GM23338 (cell line): Measurements from ENCODE around the gene ARL2. TPM values are rescaled to one million over a fixed set of nuclear protein-coding genes. Genes with fewer than 3 reads are reported as not detected.

Experiments
- ATAC-seq: fragments of 200-7000 bp; cut with Tn5 transposase; 3 replicates; pipeline ENCODE4 v1.9.1; 2020
- DNase-seq: peaks from one replicate; pipeline ENCODE4 v3.0.0-alpha.2; 2015; ENCODE audit warnings: low spot score
- H2AFZ ChIP-seq: fragments of 200-600 bp; sonication (generic); 2 replicates; pipeline ENCODE4 v1.8.0; 2016; ENCODE audit warnings: antibody characterized with exemption, mild to moderate bottlenecking, moderate library complexity
- H3F3A ChIP-seq: fragments of 200-600 bp; sonication (generic); replicated peaks from 2 replicates; pipeline ENCODE4 v1.8.0; 2017; ENCODE audit warnings: antibody characterized with exemption, mixed run types, low read depth
- H3K27ac ChIP-seq: fragments of 200-600 bp; sonication (generic); 2 replicates; pipeline ENCODE4 v1.6.1; 2016; ENCODE audit warnings: low read depth
- H3K27me3 ChIP-seq: fragments of 200-600 bp; sonication (generic); 2 replicates; pipeline ENCODE4 v1.8.0; 2016; ENCODE audit warnings: mild to moderate bottlenecking, mixed run types, moderate library complexity; ENCODE audit not compliant: insufficient read depth
- H3K36me3 ChIP-seq: fragments of 200-600 bp; sonication (generic); 2 replicates; pipeline ENCODE4 v1.8.0; 2016; ENCODE audit warnings: mild to moderate bottlenecking; ENCODE audit not compliant: insufficient read depth
- H3K4me1 ChIP-seq: fragments of 200-600 bp; sonication (generic); 2 replicates; pipeline ENCODE4 v1.8.0; 2016; ENCODE audit warnings: mild to moderate bottlenecking, moderate library complexity; ENCODE audit not compliant: insufficient read depth
- H3K4me2 ChIP-seq: fragments of 200-600 bp; sonication (generic); 2 replicates; pipeline ENCODE4 v1.7.1; 2017; ENCODE audit warnings: mixed run types
- H3K4me3 ChIP-seq: fragments of 200-600 bp; sonication (generic); 2 replicates; pipeline ENCODE4 v1.6.1; 2016; ENCODE audit warnings: mixed run types
- H3K79me2 ChIP-seq: fragments of 200-600 bp; sonication (generic); replicated peaks from 2 replicates; pipeline ENCODE4 v1.8.0; 2017; ENCODE audit warnings: mild to moderate bottlenecking; ENCODE audit not compliant: insufficient read depth
- H3K9me2 ChIP-seq: fragments of 200-600 bp; sonication (generic); 2 replicates; pipeline ENCODE4 v1.8.0; 2017; ENCODE audit not compliant: insufficient read depth
- H4K20me1 ChIP-seq: fragments of 200-600 bp; sonication (generic); replicated peaks from 2 replicates; pipeline ENCODE4 v1.8.0; 2017; ENCODE audit warnings: mild to moderate bottlenecking; ENCODE audit not compliant: insufficient read depth
- H3K27ac Mint-ChIP-seq: 2 replicates; pipeline ENCODE4 v1.8.0; 2020; ENCODE audit warnings: inconsistent platforms, mild to moderate bottlenecking, moderate library complexity, mixed read lengths
- H3K27me3 Mint-ChIP-seq: 3 replicates; pipeline ENCODE4 v1.8.0; 2022; ENCODE audit warnings: low read depth, mild to moderate bottlenecking, moderate library complexity, mixed read lengths, inconsistent platforms; ENCODE audit not compliant: insufficient read depth, poor library complexity
- H3K36me3 Mint-ChIP-seq: 3 replicates; pipeline ENCODE4 v1.8.0; 2021; ENCODE audit warnings: low read depth, mild to moderate bottlenecking, inconsistent platforms, moderate library complexity, mixed read lengths
- H3K4me1 Mint-ChIP-seq: 3 replicates; pipeline ENCODE4 v1.8.0; 2020; ENCODE audit warnings: mild to moderate bottlenecking, inconsistent platforms, mixed read lengths
- H3K4me3 Mint-ChIP-seq: 3 replicates; pipeline ENCODE4 v1.8.0; 2021; ENCODE audit warnings: moderate library complexity, mild to moderate bottlenecking, inconsistent platforms, mixed read lengths
- H3K9me3 Mint-ChIP-seq: 3 replicates; pipeline ENCODE4 v1.8.0; 2020; ENCODE audit warnings: moderate library complexity, mild to moderate bottlenecking, inconsistent platforms, mixed read lengths
- CREB1 ChIP-seq: fragments of 250-450 bp; sonication (Bioruptor Pico); IDR thresholded peaks from 2 replicates; pipeline ENCODE4 v1.5.0; 2020; ENCODE audit warnings: low read depth, mild to moderate bottlenecking, moderate library complexity
- EZH2 ChIP-seq: fragments of 200-600 bp; sonication (generic); IDR thresholded peaks from one replicate; pipeline ENCODE4 v1.8.0; 2017; ENCODE audit warnings: antibody characterized with exemption, mild to moderate bottlenecking, low read depth; ENCODE audit not compliant: unreplicated experiment
- EZH2phosphoT487 ChIP-seq: fragments of 200-600 bp; sonication (generic); IDR thresholded peaks from one replicate; pipeline ENCODE4 v1.8.1; 2018; ENCODE audit warnings: antibody characterized with exemption; ENCODE audit not compliant: unreplicated experiment
- JUNB ChIP-seq: IDR thresholded peaks from one replicate; pipeline ENCODE4 v1.6.1; 2016; ENCODE audit warnings: antibody characterized with exemption; ENCODE audit not compliant: unreplicated experiment
- NANOG ChIP-seq: IDR thresholded peaks from 2 replicates; pipeline ENCODE4 v1.6.1; 2016; ENCODE audit warnings: antibody characterized with exemption, borderline replicate concordance
- POLR2AphosphoS5 ChIP-seq: IDR thresholded peaks from 2 replicates; pipeline ENCODE4 v1.6.1; 2016; ENCODE audit warnings: antibody characterized with exemption, low read depth
- STAT1 ChIP-seq: IDR thresholded peaks from one replicate; pipeline ENCODE4 v1.6.1; 2016; ENCODE audit warnings: antibody characterized with exemption; ENCODE audit not compliant: unreplicated experiment
- ZNF114 ChIP-seq: fragments of 250-450 bp; sonication (Bioruptor Pico); IDR thresholded peaks from 2 replicates; pipeline ENCODE4 v1.5.0; 2020; ENCODE audit warnings: mild to moderate bottlenecking, moderate library complexity
- ZNF331 ChIP-seq: fragments of 250-450 bp; sonication (Bioruptor Pico); IDR thresholded peaks from 2 replicates; pipeline ENCODE4 v1.5.0; 2020; ENCODE audit warnings: low read depth, mild to moderate bottlenecking, moderate library complexity
- polyA plus RNA-seq: library from polyadenylated mRNA; unstranded; fragments of >200 nt; fragmentation: Nextera tagmentation; extraction: Ambion mirVana; gene quantifications from 2 replicates; pipeline ENCODE4 v1.2.1, GENCODE V29; 2016
- total RNA-seq: library from RNA; depleted of rRNA; stranded (reverse); fragments of >200 nt; shearing (Covaris generic); gene quantifications from 2 replicates; pipeline ENCODE4 v1.2.3, GENCODE V29; 2014
- TF ChIP-seq, protein P1 (sequence below): IDR thresholded peaks from one replicate; pipeline ENCODE4 v1.6.1; 2018; ENCODE audit warnings: antibody characterized with exemption; ENCODE audit not compliant: unreplicated experiment
- TF ChIP-seq, protein P2 (sequence below), 2 experiments: fragments of 200-600 bp in 1 of 2; sonication (generic) in 1 of 2; conservative IDR thresholded peaks; 2 replicates each; pipeline versions ENCODE4 v1.5.1 to v1.6.1; 2016 to 2017; ENCODE audit warnings: antibody characterized with exemption in 2 of 2, low read depth in 2 of 2, mild to moderate bottlenecking in 2 of 2, moderate library complexity in 1 of 2
- TF ChIP-seq, protein P3 (sequence below): IDR thresholded peaks from 2 replicates; pipeline ENCODE4 v1.6.1; 2016; ENCODE audit warnings: antibody characterized with exemption

Gene ARL2
- total and polyA plus RNA-seq, 2 experiments from 2014 or later = 193 to 236 TPM

DNA sequence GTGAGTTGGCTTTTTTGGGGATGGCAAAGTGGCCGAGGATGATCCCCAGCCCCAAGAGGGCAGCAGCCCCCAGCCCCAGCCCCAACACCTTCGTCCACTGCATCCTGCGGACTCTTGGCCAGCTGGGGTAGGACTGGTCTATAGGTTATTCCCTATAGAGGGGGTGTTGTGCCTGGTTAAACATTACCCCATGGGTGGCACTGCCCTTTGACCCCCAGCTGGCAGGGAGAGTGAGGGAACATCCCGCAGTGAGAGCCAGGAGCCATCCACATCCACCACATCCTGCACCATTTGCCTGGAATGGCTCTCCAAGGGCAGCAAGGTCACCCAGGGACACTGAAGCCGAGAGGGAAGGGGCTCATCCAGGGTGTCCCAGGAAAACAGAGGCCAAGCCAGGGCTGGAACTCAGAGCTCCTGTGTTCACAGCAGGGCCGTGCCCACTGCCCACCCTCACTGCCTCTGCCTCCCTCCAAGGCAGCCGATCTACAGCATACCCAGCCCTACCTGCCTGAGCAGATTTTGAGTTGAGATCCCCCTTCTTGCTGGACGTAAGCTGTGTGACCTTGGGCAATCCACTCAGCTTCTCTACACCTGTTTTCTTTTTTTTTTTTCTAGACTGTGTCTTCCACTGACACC is 44.6 kb downstream of the ARL2 start, which contains the start of gene NAALADL1:
Gene NAALADL1 (minus strand): TSS at position 135 of the 636 bp plus-strand sequence. CDS start 32 bp downstream, at position 103.
- no peak within 1 kb of the TSS for H3K4me3 ChIP-seq
- DNase-seq (no peak), ATAC-seq (no peak)
- no peaks in the 10 kb centered on the region for H4K20me1 ChIP-seq
- H3K4me2 ChIP-seq = no peak within 1 kb of the TSS
- H3K36me3 Mint-ChIP-seq = no peaks in the 10 kb centered on the region
- peaks cover 2% of the 10 kb centered on the region for H3K4me1 Mint-ChIP-seq
- no peaks in the 10 kb centered on the region for H3F3A ChIP-seq
- no peaks in the 10 kb centered on the region for H3K9me3 Mint-ChIP-seq
- no peak within 1 kb of the TSS for H3K4me3 Mint-ChIP-seq
- TF ChIP-seq STAT1 (no peak), NANOG (no peak), ZNF331 (no peak), EZH2 (no peak)
- TF ChIP-seq, protein P1, sequence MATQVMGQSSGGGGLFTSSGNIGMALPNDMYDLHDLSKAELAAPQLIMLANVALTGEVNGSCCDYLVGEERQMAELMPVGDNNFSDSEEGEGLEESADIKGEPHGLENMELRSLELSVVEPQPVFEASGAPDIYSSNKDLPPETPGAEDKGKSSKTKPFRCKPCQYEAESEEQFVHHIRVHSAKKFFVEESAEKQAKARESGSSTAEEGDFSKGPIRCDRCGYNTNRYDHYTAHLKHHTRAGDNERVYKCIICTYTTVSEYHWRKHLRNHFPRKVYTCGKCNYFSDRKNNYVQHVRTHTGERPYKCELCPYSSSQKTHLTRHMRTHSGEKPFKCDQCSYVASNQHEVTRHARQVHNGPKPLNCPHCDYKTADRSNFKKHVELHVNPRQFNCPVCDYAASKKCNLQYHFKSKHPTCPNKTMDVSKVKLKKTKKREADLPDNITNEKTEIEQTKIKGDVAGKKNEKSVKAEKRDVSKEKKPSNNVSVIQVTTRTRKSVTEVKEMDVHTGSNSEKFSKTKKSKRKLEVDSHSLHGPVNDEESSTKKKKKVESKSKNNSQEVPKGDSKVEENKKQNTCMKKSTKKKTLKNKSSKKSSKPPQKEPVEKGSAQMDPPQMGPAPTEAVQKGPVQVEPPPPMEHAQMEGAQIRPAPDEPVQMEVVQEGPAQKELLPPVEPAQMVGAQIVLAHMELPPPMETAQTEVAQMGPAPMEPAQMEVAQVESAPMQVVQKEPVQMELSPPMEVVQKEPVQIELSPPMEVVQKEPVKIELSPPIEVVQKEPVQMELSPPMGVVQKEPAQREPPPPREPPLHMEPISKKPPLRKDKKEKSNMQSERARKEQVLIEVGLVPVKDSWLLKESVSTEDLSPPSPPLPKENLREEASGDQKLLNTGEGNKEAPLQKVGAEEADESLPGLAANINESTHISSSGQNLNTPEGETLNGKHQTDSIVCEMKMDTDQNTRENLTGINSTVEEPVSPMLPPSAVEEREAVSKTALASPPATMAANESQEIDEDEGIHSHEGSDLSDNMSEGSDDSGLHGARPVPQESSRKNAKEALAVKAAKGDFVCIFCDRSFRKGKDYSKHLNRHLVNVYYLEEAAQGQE = no peak
- TF ChIP-seq, protein P2, sequence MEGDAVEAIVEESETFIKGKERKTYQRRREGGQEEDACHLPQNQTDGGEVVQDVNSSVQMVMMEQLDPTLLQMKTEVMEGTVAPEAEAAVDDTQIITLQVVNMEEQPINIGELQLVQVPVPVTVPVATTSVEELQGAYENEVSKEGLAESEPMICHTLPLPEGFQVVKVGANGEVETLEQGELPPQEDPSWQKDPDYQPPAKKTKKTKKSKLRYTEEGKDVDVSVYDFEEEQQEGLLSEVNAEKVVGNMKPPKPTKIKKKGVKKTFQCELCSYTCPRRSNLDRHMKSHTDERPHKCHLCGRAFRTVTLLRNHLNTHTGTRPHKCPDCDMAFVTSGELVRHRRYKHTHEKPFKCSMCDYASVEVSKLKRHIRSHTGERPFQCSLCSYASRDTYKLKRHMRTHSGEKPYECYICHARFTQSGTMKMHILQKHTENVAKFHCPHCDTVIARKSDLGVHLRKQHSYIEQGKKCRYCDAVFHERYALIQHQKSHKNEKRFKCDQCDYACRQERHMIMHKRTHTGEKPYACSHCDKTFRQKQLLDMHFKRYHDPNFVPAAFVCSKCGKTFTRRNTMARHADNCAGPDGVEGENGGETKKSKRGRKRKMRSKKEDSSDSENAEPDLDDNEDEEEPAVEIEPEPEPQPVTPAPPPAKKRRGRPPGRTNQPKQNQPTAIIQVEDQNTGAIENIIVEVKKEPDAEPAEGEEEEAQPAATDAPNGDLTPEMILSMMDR (conservative IDR thresholded peaks at IDR 0.05; ENCODE audit: low read depth in 2 of 2) = no peak
- no peak within 1 kb of the TSS for H3K27ac Mint-ChIP-seq
- no peaks in the 10 kb centered on the region for H3K27me3 ChIP-seq
- H3K9me2 ChIP-seq = no peaks in the 10 kb centered on the region
- H3K79me2 ChIP-seq = no peaks in the 10 kb centered on the region
- H2AFZ ChIP-seq = no peak within 1 kb of the TSS
- no peak within 1 kb of the TSS for H3K27ac ChIP-seq
- no peaks in the 10 kb centered on the region for H3K36me3 ChIP-seq
- no peaks in the 10 kb centered on the region for H3K4me1 ChIP-seq
- H3K27me3 Mint-ChIP-seq = peaks cover 9% of the 10 kb centered on the region

DNA sequence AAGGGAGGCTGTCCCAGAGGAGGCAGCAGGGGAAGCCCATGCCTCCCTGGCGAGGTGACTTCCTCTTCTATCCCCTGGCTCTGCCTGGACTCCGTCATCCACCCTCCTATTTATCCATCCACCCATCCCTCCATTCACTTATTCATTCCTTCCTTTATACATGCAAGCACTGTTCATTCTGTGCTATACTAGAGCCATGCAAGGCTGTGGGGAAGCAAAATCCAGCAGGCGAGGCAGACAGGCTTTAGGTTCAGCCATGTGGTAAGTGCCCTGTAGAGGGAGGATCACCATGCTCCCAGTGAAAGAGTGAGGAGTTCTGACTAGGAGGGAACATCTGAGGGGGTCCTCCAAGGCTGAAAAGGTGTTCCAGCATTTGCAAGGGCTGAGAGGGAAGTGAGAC is 45.6 kb downstream of the ARL2 start:
- ATAC-seq (no peak), DNase-seq (no peak)
- Mint-ChIP-seq H3K9me3 (no peaks in the 10 kb centered on the region), H3K27me3 (peaks cover 9% of the 10 kb centered on the region), H3K4me3 (no peak overlapping the region), H3K27ac (no peak overlapping the region), H3K4me1 (peaks cover 4% of the 10 kb centered on the region), H3K36me3 (no peaks in the 10 kb centered on the region)
- Histone ChIP-seq H3K4me2 (no peak overlapping the region), H3K79me2 (no peaks in the 10 kb centered on the region), H3K4me3 (no peak overlapping the region), H2AFZ (no peak overlapping the region), H3K27me3 (no peaks in the 10 kb centered on the region), H3F3A (no peaks in the 10 kb centered on the region), H3K4me1 (no peaks in the 10 kb centered on the region), H3K27ac (no peak overlapping the region), H4K20me1 (no peaks in the 10 kb centered on the region), H3K36me3 (no peaks in the 10 kb centered on the region), H3K9me2 (no peaks in the 10 kb centered on the region)
- TF ChIP-seq CREB1 (CRISPR knock-in tag) (no peak), JUNB (no peak), EZH2phosphoT487 (no peak), ZNF114 (CRISPR knock-in tag) (no peak), STAT1 (no peak), POLR2AphosphoS5 (no peak)
- TF ChIP-seq, protein P3, sequence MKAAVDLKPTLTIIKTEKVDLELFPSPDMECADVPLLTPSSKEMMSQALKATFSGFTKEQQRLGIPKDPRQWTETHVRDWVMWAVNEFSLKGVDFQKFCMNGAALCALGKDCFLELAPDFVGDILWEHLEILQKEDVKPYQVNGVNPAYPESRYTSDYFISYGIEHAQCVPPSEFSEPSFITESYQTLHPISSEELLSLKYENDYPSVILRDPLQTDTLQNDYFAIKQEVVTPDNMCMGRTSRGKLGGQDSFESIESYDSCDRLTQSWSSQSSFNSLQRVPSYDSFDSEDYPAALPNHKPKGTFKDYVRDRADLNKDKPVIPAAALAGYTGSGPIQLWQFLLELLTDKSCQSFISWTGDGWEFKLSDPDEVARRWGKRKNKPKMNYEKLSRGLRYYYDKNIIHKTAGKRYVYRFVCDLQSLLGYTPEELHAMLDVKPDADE = no peak
- TF ChIP-seq, protein P1 = no peak
- TF ChIP-seq, protein P2 (conservative IDR thresholded peaks at IDR 0.05; ENCODE audit: low read depth in 2 of 2) = no peak
